Skeletal muscle cell (primary cell): Measurements from ENCODE around the gene ADGB.
"Not testable (repeated sequence)": the region's sequence is repeated elsewhere in the genome, so short reads cannot be mapped to it uniquely, and the experiment has no call there.

Experiments used
- DNase-seq: peaks from one replicate; pipeline ENCODE4 v3.0.0-alpha.2; 2010; ENCODE audit warnings: low read depth
- H3K4me3 ChIP-seq: 2 replicates; pipeline ENCODE4 v1.5.1; 2011; ENCODE audit warnings: low read depth, mild to moderate bottlenecking, control low read depth, low read length, moderate library complexity

Gene ADGB

DNA sequence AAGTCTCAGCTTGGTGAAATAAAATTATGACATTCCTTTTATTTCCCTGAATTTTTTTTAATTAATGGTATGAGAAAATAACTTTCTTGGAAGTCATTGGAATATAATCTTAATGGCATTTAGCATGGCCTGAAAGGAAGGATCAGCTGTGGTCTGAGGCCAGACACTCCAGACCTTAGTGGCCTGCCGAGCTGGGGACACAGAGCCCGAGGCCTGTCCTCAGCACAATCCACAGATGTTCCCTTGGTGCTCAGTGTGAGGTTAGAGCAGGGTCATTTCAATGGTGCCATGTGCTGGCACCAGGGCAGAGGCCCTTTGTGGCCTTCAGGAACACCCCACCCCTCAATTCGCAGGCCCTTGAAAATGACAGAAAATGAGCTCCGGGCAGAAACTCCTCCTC is 120.6 kb downstream of the ADGB start:
- no peak for DNase-seq
- H3K4me3 ChIP-seq = no peak overlapping the region

DNA sequence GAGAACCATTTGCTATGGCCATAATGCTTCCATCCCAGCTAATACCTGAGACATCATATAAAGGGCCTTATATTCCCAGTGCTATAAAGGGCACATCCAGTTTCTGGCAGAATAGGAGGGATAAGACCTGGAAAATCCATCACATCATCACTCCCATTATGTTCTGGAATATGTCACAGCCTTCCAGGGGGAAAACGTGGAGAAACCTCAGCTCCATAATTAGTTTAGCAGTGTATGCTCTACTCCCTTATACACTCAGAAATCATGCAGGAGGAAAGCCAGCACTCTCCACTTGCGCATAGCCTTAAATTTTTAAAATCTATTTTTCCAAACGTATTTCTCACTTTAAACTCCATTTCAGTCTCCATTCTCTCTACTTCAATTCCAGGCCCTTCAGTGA is 140.9 kb downstream of the ADGB start:
- DNase-seq = no peak
- no peak overlapping the region for H3K4me3 ChIP-seq

DNA sequence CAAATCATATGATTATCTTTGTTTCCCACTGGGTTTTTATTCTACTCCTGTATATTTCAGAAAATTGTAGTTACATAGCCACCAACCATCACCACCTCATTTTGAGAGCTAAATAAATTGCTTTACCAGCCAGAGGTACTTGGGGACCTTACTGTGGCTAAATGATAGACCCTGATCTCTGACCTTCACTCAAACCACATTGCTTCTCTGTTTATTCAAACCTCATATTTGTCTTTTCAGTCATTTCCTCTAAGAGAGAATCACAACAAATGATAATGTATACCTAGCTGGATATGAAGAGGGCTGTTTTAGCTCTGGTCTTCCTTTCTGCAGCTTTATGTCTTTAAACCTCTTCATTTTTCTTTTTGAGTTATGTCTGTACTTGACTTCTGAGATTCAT is 142.8 kb downstream of the ADGB start:
- peak; percentile 15 for DNase-seq
- H3K4me3 ChIP-seq = no peak overlapping the region

DNA sequence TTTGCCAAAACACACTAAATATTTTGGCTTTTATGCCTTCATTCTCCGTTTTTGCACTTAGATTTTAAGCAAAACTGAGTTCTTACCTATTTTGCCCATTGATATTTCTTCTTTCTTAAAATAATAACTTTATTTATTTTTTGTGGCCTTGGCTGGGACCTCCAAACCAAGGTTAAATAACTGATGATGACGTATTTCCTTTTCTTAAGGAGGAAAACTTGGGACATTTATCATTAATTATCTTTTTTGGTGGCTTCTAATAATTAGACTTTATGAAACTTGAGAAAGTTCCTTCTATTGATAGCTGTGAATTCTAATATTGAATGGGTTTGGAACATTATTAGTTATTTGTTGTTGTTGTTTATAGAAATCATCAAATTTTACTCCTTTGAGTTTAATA is 154.5 kb downstream of the ADGB start:
- no peak for DNase-seq
- H3K4me3 ChIP-seq = no peak overlapping the region

GRCh38 chr6:146767632-146768031 is 168.9 kb downstream of the ADGB start:
- H3K4me3 ChIP-seq = no peak overlapping the region

GRCh38 chr6:146768722-146769121 is 169.9 kb downstream of the ADGB start:
- H3K4me3 ChIP-seq = no peak overlapping the region
- DNase-seq = no peak

More at GRCh38 chr6:146767632-146768031, 168.9 kb downstream of the ADGB start:
- DNase-seq = no peak

DNA sequence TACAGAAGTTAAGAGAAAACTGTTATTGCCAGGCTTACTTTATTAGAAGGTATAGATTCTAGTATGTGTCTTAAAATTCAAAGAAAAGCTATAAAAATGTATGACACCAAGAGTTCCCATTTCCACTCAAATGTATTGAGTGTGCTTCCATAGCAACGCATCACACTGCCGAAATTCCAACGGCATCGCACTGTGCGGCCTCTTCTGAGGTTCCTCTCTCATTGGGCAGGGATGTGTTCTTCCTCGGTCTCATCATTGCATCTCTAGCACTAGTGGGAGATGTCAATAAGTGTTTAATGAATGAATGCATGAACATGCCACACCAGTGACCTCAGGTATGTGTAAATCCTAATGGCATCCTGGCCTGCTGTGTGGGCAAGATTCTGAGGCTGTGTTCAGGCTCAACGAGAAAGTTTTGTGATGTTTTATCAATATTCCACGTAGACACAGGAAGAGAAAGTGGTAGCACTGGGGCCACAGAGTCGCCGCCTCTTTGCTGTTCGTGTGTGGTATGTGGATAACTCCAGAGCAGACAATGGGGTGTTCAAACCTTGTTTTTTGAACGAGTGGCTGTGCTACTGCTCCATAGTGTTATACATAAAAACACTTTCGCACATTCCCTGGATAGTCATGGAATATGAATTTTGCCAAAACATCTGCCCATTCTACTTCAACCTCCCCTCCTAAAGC is 171.6 kb downstream of the ADGB start:
- no peak overlapping the region for H3K4me3 ChIP-seq
- no peak for DNase-seq

- DNase-seq = no peak
- no peak overlapping the region for H3K4me3 ChIP-seq
These were observed 172.4 kb downstream of the ADGB start for GRCh38 chr6:146770965-146771735.

DNA sequence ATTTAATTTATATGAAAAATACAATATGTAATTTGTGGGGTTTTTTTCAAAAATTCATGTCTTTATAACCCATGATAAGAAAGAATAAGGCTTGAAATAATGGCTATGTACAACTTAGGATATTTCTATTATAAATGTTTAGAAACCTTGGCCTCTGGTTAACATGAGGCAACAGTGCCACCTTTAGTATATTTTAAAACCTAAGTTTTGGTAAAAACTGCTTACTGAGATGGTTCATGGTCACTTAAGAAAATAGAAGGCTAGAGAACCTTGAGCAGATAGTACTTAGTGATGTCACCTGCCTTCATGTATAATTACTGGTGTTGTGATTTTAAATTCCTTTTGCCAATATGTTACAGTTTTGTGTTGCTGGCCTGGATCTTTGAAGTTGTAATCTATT is 176.4 kb downstream of the ADGB start:
- no peak for DNase-seq
- no peak overlapping the region for H3K4me3 ChIP-seq

GRCh38 chr6:146781836-146782235 is 183.1 kb downstream of the ADGB start:
- no peak for DNase-seq
- H3K4me3 ChIP-seq = no peak overlapping the region

GRCh38 chr6:146785001-146785585 is 186.3 kb downstream of the ADGB start:
- DNase-seq = no peak
- H3K4me3 ChIP-seq = no peak overlapping the region

GRCh38 chr6:146787876-146788508 is 189.2 kb downstream of the ADGB start:
- DNase-seq = no peak
- no peak overlapping the region for H3K4me3 ChIP-seq

DNA sequence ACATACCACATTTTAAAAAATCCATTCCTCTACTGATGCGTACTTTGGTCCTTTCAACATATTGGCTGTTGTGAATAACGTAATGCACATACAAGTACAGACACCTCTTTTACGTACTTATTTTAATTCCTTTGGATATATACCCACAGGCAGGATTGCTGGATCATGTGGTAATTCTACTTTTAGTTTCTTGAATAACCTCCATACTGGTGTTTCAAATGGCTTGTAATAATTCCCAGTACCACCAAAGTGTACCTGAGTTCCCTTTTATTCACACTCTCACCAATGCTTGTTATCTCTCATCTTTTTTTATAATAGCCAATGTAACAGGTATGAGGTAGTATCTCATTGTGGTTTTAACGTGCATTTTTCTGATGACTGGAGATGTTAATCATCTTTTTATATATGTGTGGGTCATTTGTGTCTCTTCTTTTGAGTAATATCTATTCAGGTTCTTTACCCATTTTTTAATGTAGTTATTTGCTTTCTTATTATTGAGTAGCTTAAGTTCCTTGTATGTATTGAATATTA is 191.9 kb downstream of the ADGB start:
- no peak overlapping the region for H3K4me3 ChIP-seq
- no peak for DNase-seq

GRCh38 chr6:146791930-146792329 is 193.2 kb downstream of the ADGB start:
- no peak overlapping the region for H3K4me3 ChIP-seq
- DNase-seq = no peak

DNA sequence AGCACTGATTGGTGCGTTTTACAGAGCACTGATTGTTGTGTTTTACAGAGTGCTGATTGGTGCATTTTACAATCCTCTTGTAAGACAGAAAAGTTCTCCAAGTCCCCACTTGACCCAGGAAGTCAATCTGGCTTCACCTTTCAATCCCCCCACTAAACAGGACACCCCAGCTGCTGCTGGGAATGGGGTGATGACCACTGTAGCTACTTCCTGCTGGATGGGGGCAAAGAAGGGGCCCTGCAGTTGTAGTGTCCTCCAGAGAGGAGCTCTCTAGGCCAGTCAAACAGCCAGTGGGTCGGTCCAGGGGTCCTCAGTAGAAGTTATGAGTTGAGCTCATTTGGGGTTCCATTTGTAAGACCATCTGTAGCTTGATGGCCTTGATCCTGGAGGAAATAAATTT is 194.4 kb downstream of the ADGB start:
- H3K4me3 ChIP-seq, DNase-seq: not testable (repeated sequence)

DNA sequence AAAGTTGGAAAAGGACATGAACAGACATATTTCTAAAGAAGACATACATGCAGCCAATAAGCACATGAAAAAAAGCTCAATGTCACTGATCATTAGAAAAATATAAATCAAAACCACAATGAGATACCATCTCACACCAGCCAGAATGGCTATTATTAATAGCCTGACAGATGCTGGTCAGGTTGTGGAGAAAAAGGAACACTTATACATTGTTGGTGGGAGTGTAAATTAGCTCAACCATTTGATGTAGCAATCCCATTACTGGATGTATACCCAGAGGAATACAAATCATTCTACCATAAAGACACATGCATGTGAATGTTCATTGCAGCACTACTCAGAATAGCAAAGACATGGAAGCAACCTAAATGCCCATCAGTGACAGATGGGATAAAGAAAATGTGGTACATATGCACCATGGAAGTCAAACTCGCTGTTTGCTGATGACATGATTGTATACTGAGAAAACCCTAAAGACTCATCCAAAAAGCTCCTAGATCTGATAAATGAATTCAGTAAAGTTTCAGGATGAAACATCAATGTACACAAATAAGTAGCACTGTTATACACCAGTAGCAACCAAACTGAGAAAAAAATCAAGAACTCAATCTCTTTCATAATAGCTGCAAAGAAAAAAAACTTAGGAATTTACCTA is 196.8 kb downstream of the ADGB start:
- no peak for DNase-seq
- no peak overlapping the region for H3K4me3 ChIP-seq

GRCh38 chr6:146803167-146803566 is 204.4 kb downstream of the ADGB start:
- DNase-seq, H3K4me3 ChIP-seq: not testable (repeated sequence)

DNA sequence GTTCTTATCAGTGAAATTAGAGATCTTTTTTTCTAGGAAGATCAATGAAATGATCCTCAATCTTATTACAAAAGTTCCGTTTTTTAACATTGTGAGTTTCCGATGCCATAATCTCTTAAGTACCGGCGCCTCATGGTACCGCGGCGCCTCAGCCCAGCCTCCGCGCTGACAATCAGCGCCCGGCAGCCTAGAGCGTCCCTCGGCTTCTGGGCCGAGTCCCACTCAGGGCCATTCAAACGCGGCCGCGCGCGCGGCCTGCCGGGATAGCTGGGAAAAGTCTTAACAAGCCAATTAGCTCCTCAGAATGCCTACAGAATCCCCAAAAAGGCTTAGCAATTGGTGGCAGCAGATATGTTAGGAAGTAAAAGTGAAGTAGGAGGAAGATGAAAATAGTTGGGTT is 204.8 kb downstream of the ADGB start:
- H3K4me3 ChIP-seq = no peak overlapping the region
- no peak for DNase-seq

DNA sequence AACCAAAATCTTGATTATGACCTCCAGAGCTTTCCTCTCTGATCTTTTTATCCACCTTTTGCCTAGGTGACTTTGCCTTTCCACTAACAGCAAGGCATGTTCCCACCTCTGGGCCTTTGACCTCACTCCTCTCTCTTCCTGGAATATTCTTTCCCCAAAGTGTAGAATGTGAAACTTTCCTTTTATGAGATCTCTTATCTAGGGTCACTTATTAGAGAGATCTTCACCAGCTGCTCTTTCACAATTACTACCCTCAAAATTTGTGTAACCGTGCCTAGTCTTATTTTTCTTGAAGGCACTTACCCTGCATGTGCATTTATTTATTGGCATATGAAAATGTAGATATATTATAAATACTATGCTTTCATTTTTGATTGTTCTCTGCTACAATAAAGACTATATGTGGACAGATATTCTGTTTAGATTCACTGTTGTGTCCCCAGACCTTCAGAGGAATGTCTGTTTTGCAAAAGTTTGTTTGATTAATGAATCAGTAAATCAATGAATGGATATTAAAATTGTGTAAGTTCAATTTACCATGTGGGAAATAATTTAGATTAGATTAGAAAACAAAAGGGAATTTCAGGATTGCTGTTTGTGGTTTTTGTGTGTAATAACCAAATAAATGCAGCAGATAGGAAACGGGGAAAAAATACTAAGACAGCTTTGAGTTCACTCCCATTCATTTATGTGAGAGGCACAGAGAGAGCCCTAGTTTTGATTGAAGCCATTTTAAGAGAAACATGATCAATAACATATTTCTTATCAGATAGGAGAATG is 207.0 kb downstream of the ADGB start:
- no peak overlapping the region for H3K4me3 ChIP-seq
- no peak for DNase-seq
